Mammary epithelial cell (primary cell): ENCODE measurements around the gene UMPS.

Experiments used
- CTCF ChIP-seq, 2 donors: IDR thresholded peaks in 1 of 2; conservative IDR thresholded peaks in 1 of 2; 2 replicates each; pipeline ENCODE4 v1.5.1; 2011 to 2012; ENCODE audit warnings: inconsistent platforms in 2 of 2, low read length in 2 of 2, mild to moderate bottlenecking in 2 of 2, control low read depth in 1 of 2, low read depth in 1 of 2; ENCODE audit not compliant: insufficient read depth in 1 of 2; ENCODE audit errors: extremely low read depth in 1 of 2
- EZH2 ChIP-seq: IDR thresholded peaks from 2 replicates; pipeline ENCODE4 v1.6.1; 2012; ENCODE audit warnings: low read length, inconsistent platforms, borderline replicate concordance

GRCh38 chr3:124763206-124763605 is 33.0 kb downstream of the UMPS start:
- no peak for TF ChIP-seq CTCF (conservative IDR thresholded peaks at IDR 0.05 in 1 of 2, IDR thresholded peaks at IDR 0.05 in 1 of 2; ENCODE audit: extremely low read depth in 1 of 2, insufficient read depth in 1 of 2, low read depth in 1 of 2, low read length in 2 of 2)
- no peak for TF ChIP-seq EZH2
